Activated CD4-positive, alpha-beta memory T cell treated with anti-CD3 and anti-CD28 coated beads, Interleukin-2, amount 10 ng/mL, durations not matched to agents 7 days and 5 days (primary cell): Measurements from ENCODE around the gene FOSB. TPM values are rescaled to one million over a fixed set of nuclear protein-coding genes. Genes with fewer than 3 reads are reported as not detected.
"Not testable (repeated sequence)": the region's sequence is repeated elsewhere in the genome, so short reads cannot be mapped to it uniquely, and the experiment has no call there.

Experiments
- CTCF ChIA-PET: fragments of 350-600 bp; sonication (Branson Sonifier 250); formaldehyde crosslinking; loops from one replicate; lab custom pipeline; 2021; ENCODE audit warnings: antibody characterized with exemption, inconsistent platforms; lab: Charles Lee
- POLR2A ChIA-PET: fragments of 350-600 bp; sonication (Branson Sonifier 250); formaldehyde crosslinking; loops from one replicate; lab custom pipeline; 2021; ENCODE audit warnings: antibody characterized with exemption; lab: Charles Lee
- DNase-seq: peaks from one replicate; pipeline ENCODE4 v3.0.0-alpha.2; 2020
- H3K27ac Mint-ChIP-seq: one replicate; pipeline ENCODE4 v1.8.0; 2021; ENCODE audit warnings: mild to moderate bottlenecking, mixed read lengths
- H3K27me3 Mint-ChIP-seq: one replicate; pipeline ENCODE4 v1.8.0; 2021; ENCODE audit warnings: mixed read lengths
- H3K36me3 Mint-ChIP-seq: one replicate; pipeline ENCODE4 v1.8.0; 2021; ENCODE audit warnings: low read depth, mixed read lengths
- H3K4me1 Mint-ChIP-seq: one replicate; pipeline ENCODE4 v1.8.0; 2021; ENCODE audit warnings: mixed read lengths
- H3K4me3 Mint-ChIP-seq: one replicate; pipeline ENCODE4 v1.8.0; 2021; ENCODE audit warnings: mild to moderate bottlenecking, mixed read lengths
- H3K9me3 Mint-ChIP-seq: one replicate; pipeline ENCODE4 v1.8.0; 2021; ENCODE audit warnings: mixed read lengths
- total RNA-seq, 2 experiments: library from RNA; stranded (reverse); gene quantifications; one replicate each; pipeline ENCODE4 v1.2.3, GENCODE V29; 2021

FOSB gene
- total RNA-seq, 2 experiments from 2014 or later = 15.3 to 16.1 TPM

GRCh38 chr19:45428384-45429231 lies 39.2 kb upstream of the FOSB start:
- H3K9me3 Mint-ChIP-seq = no peaks in the 10 kb centered on the region
- H3K4me3 Mint-ChIP-seq = peak overlapping the region; percentile 54
- POLR2A ChIA-PET = interaction anchor here (1.1 to 1.2 kb wide), 2 partner anchors 11 to 51 kb away, joined by 3 to 4 read pairs; no protein-coding TSS in a partner anchor
- no peak for DNase-seq
- H3K27ac Mint-ChIP-seq = no peak overlapping the region
- H3K27me3 Mint-ChIP-seq = peaks cover 14% of the 10 kb centered on the region
- CTCF ChIA-PET = interaction anchor here (0.7 to 2.2 kb wide), 6 partner anchors 11 to 57 kb away, joined by 3 to 21 read pairs (median 9); partner anchors contain the start of gene FOSB
- no peaks in the 10 kb centered on the region for H3K36me3 Mint-ChIP-seq
- peaks cover 27% of the 10 kb centered on the region for H3K4me1 Mint-ChIP-seq

- H3K36me3 Mint-ChIP-seq, H3K4me3 Mint-ChIP-seq, H3K9me3 Mint-ChIP-seq, DNase-seq, H3K27ac Mint-ChIP-seq: not testable (repeated sequence)
- CTCF ChIA-PET = interaction anchor here (2.3 kb wide), 1 partner anchor 10 kb away, joined by 17 read pairs; no protein-coding TSS in a partner anchor
- POLR2A ChIA-PET = interaction anchor here (1.7 kb wide), 1 partner anchor 10 kb away, joined by 4 read pairs; no protein-coding TSS in a partner anchor
- Mint-ChIP-seq H3K4me1 (peaks cover 16% of the 10 kb centered on the region), H3K27me3 (peaks cover 14% of the 10 kb centered on the region)
Observed at GRCh38 chr19:45429896-45430295, 37.9 kb upstream of the FOSB start.

GRCh38 chr19:45431008-45431407 lies 36.8 kb upstream of the FOSB start:
- not testable (repeated sequence) for H3K27ac Mint-ChIP-seq, DNase-seq, H3K4me3 Mint-ChIP-seq, H3K36me3 Mint-ChIP-seq, H3K9me3 Mint-ChIP-seq
- H3K27me3 Mint-ChIP-seq = peaks cover 14% of the 10 kb centered on the region
- ChIA-PET POLR2A (interaction anchor here (1.2 to 1.7 kb wide), 2 partner anchors 8 to 54 kb away, joined by 4 read pairs; no protein-coding TSS in a partner anchor), CTCF (interaction anchor here (1.2 to 2.3 kb wide), 2 partner anchors 9 to 54 kb away, joined by 3 to 17 read pairs; no protein-coding TSS in a partner anchor)
- H3K4me1 Mint-ChIP-seq = peaks cover 12% of the 10 kb centered on the region

GRCh38 chr19:45432543-45432942 lies 35.3 kb upstream of the FOSB start:
- H3K36me3 Mint-ChIP-seq, H3K4me3 Mint-ChIP-seq, H3K27ac Mint-ChIP-seq, H3K4me1 Mint-ChIP-seq, POLR2A ChIA-PET, H3K9me3 Mint-ChIP-seq, DNase-seq: not testable (repeated sequence)
- H3K27me3 Mint-ChIP-seq = peaks cover 13% of the 10 kb centered on the region
- CTCF ChIA-PET = interaction anchor here (0.9 to 1.2 kb wide), 2 partner anchors 36 to 46 kb away, joined by 3 to 5 read pairs; partner anchors contain the start of gene FOSB

GRCh38 chr19:45437328-45437727 lies 30.5 kb upstream of the FOSB start:
- ChIA-PET CTCF (interaction anchor here (1.0 to 7.4 kb wide), 4 partner anchors 11 to 49 kb away, joined by 3 to 311 read pairs (median 52); no protein-coding TSS in a partner anchor), POLR2A (interaction anchor here (1.1 kb wide), 1 partner anchor 41 kb away, joined by 5 read pairs; no protein-coding TSS in a partner anchor)
- no peak for DNase-seq
- no peak overlapping the region for H3K27ac Mint-ChIP-seq
- peaks cover 16% of the 10 kb centered on the region for H3K4me1 Mint-ChIP-seq
- no peak overlapping the region for H3K4me3 Mint-ChIP-seq
- no peaks in the 10 kb centered on the region for H3K27me3 Mint-ChIP-seq
- H3K9me3 Mint-ChIP-seq = no peaks in the 10 kb centered on the region
- H3K36me3 Mint-ChIP-seq = no peaks in the 10 kb centered on the region

- no peaks in the 10 kb centered on the region for H3K9me3 Mint-ChIP-seq
- ChIA-PET CTCF (interaction anchor here (0.6 to 7.4 kb wide), 35 partner anchors 9 to 254 kb away, joined by 3 to 311 read pairs (median 6); partner anchors contain the start of genes EML2, ERCC1, FOSB and PPM1N), POLR2A (interaction anchor here (0.6 to 2.9 kb wide), 17 partner anchors 8 to 203 kb away, joined by 3 to 73 read pairs (median 4); partner anchors contain the start of genes ERCC1 and FOSB)
- no peaks in the 10 kb centered on the region for H3K27me3 Mint-ChIP-seq
- peak overlapping the region; percentile 52 for H3K4me3 Mint-ChIP-seq
- H3K36me3 Mint-ChIP-seq = no peaks in the 10 kb centered on the region
- no peak for DNase-seq
- peaks cover 32% of the 10 kb centered on the region for H3K4me1 Mint-ChIP-seq
- no peak overlapping the region for H3K27ac Mint-ChIP-seq
Observed at GRCh38 chr19:45439190-45439568, 28.6 kb upstream of the FOSB start.

- Mint-ChIP-seq H3K9me3 (no peaks in the 10 kb centered on the region), H3K27ac (peak overlapping the region; percentile 73), H3K36me3 (no peaks in the 10 kb centered on the region), H3K4me3 (peak overlapping the region; percentile 59), H3K27me3 (no peaks in the 10 kb centered on the region), H3K4me1 (peaks cover 36% of the 10 kb centered on the region)
- POLR2A ChIA-PET = interaction anchor here (0.6 to 2.9 kb wide), 17 partner anchors 8 to 202 kb away, joined by 3 to 73 read pairs (median 4); partner anchors contain the start of genes ERCC1 and FOSB
- DNase-seq = peak; percentile 85
- CTCF ChIA-PET = interaction anchor here (0.6 to 7.4 kb wide), 36 partner anchors 9 to 253 kb away, joined by 3 to 311 read pairs (median 6); partner anchors contain the start of genes EML2, ERCC1, FOSB and PPM1N
Observed at GRCh38 chr19:45439569-45440258, 28.1 kb upstream of the FOSB start.

GRCh38 chr19:45440259-45440638 lies 27.5 kb upstream of the FOSB start:
- H3K27ac Mint-ChIP-seq = peak overlapping the region; percentile 73

GRCh38 chr19:45440873-45441654 lies 26.7 kb upstream of the FOSB start:
- Mint-ChIP-seq H3K9me3 (no peaks in the 10 kb centered on the region), H3K36me3 (no peaks in the 10 kb centered on the region), H3K4me3 (peak overlapping the region; percentile 59), H3K27ac (peak overlapping the region; percentile 17), H3K27me3 (no peaks in the 10 kb centered on the region), H3K4me1 (peaks cover 46% of the 10 kb centered on the region)
- POLR2A ChIA-PET = interaction anchor here (1.0 to 2.9 kb wide), 5 partner anchors 8 to 200 kb away, joined by 4 to 73 read pairs (median 11); no protein-coding TSS in a partner anchor
- no peak for DNase-seq
- CTCF ChIA-PET = interaction anchor here (0.6 to 7.4 kb wide), 8 partner anchors 13 to 1866 kb away, joined by 3 to 311 read pairs (median 18); partner anchors contain the start of gene FOSB

More at GRCh38 chr19:45440259-45440638, 27.5 kb upstream of the FOSB start:
- Mint-ChIP-seq H3K36me3 (no peaks in the 10 kb centered on the region), H3K9me3 (no peaks in the 10 kb centered on the region), H3K4me3 (peak overlapping the region; percentile 59), H3K4me1 (peaks cover 42% of the 10 kb centered on the region), H3K27me3 (no peaks in the 10 kb centered on the region)
- ChIA-PET POLR2A (interaction anchor here (1.0 to 2.9 kb wide), 11 partner anchors 9 to 201 kb away, joined by 3 to 73 read pairs (median 8); partner anchors contain the start of gene FOSB), CTCF (interaction anchor here (0.6 to 7.4 kb wide), 23 partner anchors 9 to 223 kb away, joined by 3 to 311 read pairs (median 7); partner anchors contain the start of genes FOSB and PPM1N)
- DNase-seq = no peak

- Mint-ChIP-seq H3K27ac (peak overlapping the region; percentile 61), H3K4me1 (peaks cover 51% of the 10 kb centered on the region), H3K27me3 (no peaks in the 10 kb centered on the region), H3K36me3 (no peaks in the 10 kb centered on the region), H3K9me3 (no peaks in the 10 kb centered on the region), H3K4me3 (peak overlapping the region; percentile 73)
- ChIA-PET POLR2A (interaction anchor here (4.4 kb wide), 1 partner anchor 26 kb away, joined by 19 read pairs; the partner anchor contains the start of gene FOSB), CTCF (interaction anchor here (7.4 kb wide), 1 partner anchor 35 kb away, joined by 311 read pairs; no protein-coding TSS in a partner anchor)
- DNase-seq = no peak
Observed at GRCh38 chr19:45442408-45442777, 25.4 kb upstream of the FOSB start.

- ChIA-PET CTCF (interaction anchor here (7.4 kb wide), 1 partner anchor 35 kb away, joined by 311 read pairs; no protein-coding TSS in a partner anchor), POLR2A (interaction anchor here (4.4 kb wide), 1 partner anchor 25 kb away, joined by 19 read pairs; the partner anchor contains the start of gene FOSB)
- H3K4me3 Mint-ChIP-seq = peak overlapping the region; percentile 73
Observed at GRCh38 chr19:45442778-45443461, 24.9 kb upstream of the FOSB start.

More at GRCh38 chr19:45442778-45443461, 24.9 kb upstream of the FOSB start:
- peak overlapping the region; percentile 61 for H3K27ac Mint-ChIP-seq
- H3K36me3 Mint-ChIP-seq = no peaks in the 10 kb centered on the region
- DNase-seq = peak; percentile 46
- H3K4me1 Mint-ChIP-seq = peaks cover 54% of the 10 kb centered on the region
- H3K27me3 Mint-ChIP-seq = no peaks in the 10 kb centered on the region
- no peaks in the 10 kb centered on the region for H3K9me3 Mint-ChIP-seq
